Osteoblast (primary cell): Measurements from ENCODE around the gene FHIT. TPM values are rescaled to one million over a fixed set of nuclear protein-coding genes. Genes with fewer than 3 reads are reported as not detected.

ENCODE experiments used
- DNase-seq: peaks from one replicate; pipeline ENCODE4 v3.0.0; 2011; ENCODE audit warnings: low spot score, mixed read lengths; ENCODE audit not compliant: insufficient read length; ENCODE audit errors: missing footprints
- H2AFZ ChIP-seq: 2 replicates; pipeline ENCODE4 v1.6.0; 2011; ENCODE audit warnings: mild to moderate bottlenecking, low read length
- H3K27ac ChIP-seq: 2 replicates; pipeline ENCODE4 v1.5.1; 2011; ENCODE audit warnings: mild to moderate bottlenecking, low read depth, low read length, moderate library complexity
- H3K27me3 ChIP-seq: 2 replicates; pipeline ENCODE4 v1.6.0; 2012; ENCODE audit warnings: mild to moderate bottlenecking, control low read depth, inconsistent platforms, low read length, moderate library complexity; ENCODE audit not compliant: insufficient read depth
- H3K36me3 ChIP-seq: 2 replicates; pipeline ENCODE4 v1.5.1; 2011; ENCODE audit warnings: mild to moderate bottlenecking, low read length, control low read depth, moderate library complexity; ENCODE audit not compliant: insufficient read depth
- H3K4me1 ChIP-seq: 2 replicates; pipeline ENCODE4 v1.5.1; 2011; ENCODE audit warnings: mild to moderate bottlenecking, low read length, control low read depth, moderate library complexity; ENCODE audit not compliant: insufficient read depth
- H3K4me2 ChIP-seq: 2 replicates; pipeline ENCODE4 v1.6.0; 2011; ENCODE audit warnings: mild to moderate bottlenecking, low read length; ENCODE audit not compliant: insufficient read depth
- H3K4me3 ChIP-seq: fragments of 200-600 bp; sonication (generic); 3 replicates; pipeline ENCODE4 v1.5.1; 2012; ENCODE audit warnings: mild to moderate bottlenecking, low read length, inconsistent platforms; ENCODE audit not compliant: insufficient read depth
- H3K79me2 ChIP-seq: 2 replicates; pipeline ENCODE4 v1.6.0; 2012; ENCODE audit warnings: mild to moderate bottlenecking, low read length, control low read depth, inconsistent platforms; ENCODE audit not compliant: insufficient read depth
- H3K9me3 ChIP-seq: 2 replicates; pipeline ENCODE4 v1.5.1; 2011; ENCODE audit warnings: low read depth, low read length, control low read depth
- H4K20me1 ChIP-seq: 2 replicates; pipeline ENCODE4 v1.6.0; 2012; ENCODE audit warnings: mild to moderate bottlenecking, low read length, control low read depth; ENCODE audit not compliant: insufficient read depth
- CTCF ChIP-seq: IDR thresholded peaks from 2 replicates; pipeline ENCODE4 v1.5.1; 2011; ENCODE audit warnings: mild to moderate bottlenecking, low read depth, low read length, moderate library complexity; ENCODE audit errors: extremely low read depth
- total RNA-seq: library from RNA; depleted of rRNA; stranded (reverse); fragments of >200 nt; gene quantifications from 2 replicates; pipeline ENCODE4 v1.2.3, GENCODE V29; 2012

FHIT gene
- total RNA-seq, 1 donor, result 3.3 TPM

GRCh38 chr3:60095516-60095915, 1155.7 kb downstream of the FHIT start:
- H3K27me3 ChIP-seq, result no peaks in the 10 kb centered on the region
- TF ChIP-seq CTCF, result no peak
- no peaks in the 10 kb centered on the region for H3K36me3 ChIP-seq
- H3K4me3 ChIP-seq, result no peak overlapping the region
- no peak overlapping the region for H3K27ac ChIP-seq
- DNase-seq, result no peak
- no peak overlapping the region for H2AFZ ChIP-seq
- H3K4me2 ChIP-seq, result no peak overlapping the region
- no peaks in the 10 kb centered on the region for H3K4me1 ChIP-seq
- H4K20me1 ChIP-seq, result no peaks in the 10 kb centered on the region
- no peaks in the 10 kb centered on the region for H3K9me3 ChIP-seq
- no peaks in the 10 kb centered on the region for H3K79me2 ChIP-seq

- Histone ChIP-seq H3K27me3 (no peaks in the 10 kb centered on the region), H3K79me2 (no peaks in the 10 kb centered on the region), H3K4me1 (no peaks in the 10 kb centered on the region), H3K4me2 (no peak overlapping the region), H3K36me3 (no peaks in the 10 kb centered on the region), H4K20me1 (no peaks in the 10 kb centered on the region), H3K4me3 (no peak overlapping the region), H3K9me3 (no peaks in the 10 kb centered on the region), H2AFZ (no peak overlapping the region), H3K27ac (no peak overlapping the region)
- DNase-seq, result no peak
- TF ChIP-seq CTCF, result no peak
Measured at GRCh38 chr3:60094392-60094947, 1156.8 kb downstream of the FHIT start.

- no peak overlapping the region for H2AFZ ChIP-seq
- no peaks in the 10 kb centered on the region for H3K79me2 ChIP-seq
- no peaks in the 10 kb centered on the region for H4K20me1 ChIP-seq
- TF ChIP-seq CTCF, result no peak
- DNase-seq, result no peak
- H3K9me3 ChIP-seq, result no peaks in the 10 kb centered on the region
- no peaks in the 10 kb centered on the region for H3K4me1 ChIP-seq
- no peaks in the 10 kb centered on the region for H3K27me3 ChIP-seq
- no peak overlapping the region for H3K4me3 ChIP-seq
- H3K27ac ChIP-seq, result no peak overlapping the region
- H3K4me2 ChIP-seq, result no peak overlapping the region
- H3K36me3 ChIP-seq, result no peaks in the 10 kb centered on the region
Measured at GRCh38 chr3:60090548-60090947, 1160.7 kb downstream of the FHIT start.

DNA sequence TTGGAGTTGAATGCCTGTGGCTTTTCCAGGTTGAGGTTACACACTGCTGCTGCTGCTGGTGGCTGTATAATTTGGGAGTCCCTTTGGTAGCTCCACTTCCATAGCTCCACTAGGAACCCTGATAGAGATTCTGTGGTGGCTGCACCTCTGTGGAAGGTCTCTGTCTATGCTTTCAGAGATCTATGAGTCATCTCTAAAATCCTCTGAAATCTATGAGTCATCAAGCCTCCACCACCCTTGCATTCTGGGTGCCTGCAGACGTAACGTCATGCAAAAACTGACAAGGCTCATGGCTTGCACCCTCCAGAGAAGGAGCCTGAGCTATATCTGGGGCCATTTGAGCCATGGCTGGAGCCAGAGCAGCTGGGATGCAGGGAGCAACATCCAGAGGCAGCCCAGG, 1164.4 kb downstream of the FHIT start:
- Histone ChIP-seq H3K36me3 (no peaks in the 10 kb centered on the region), H2AFZ (no peak overlapping the region), H3K27me3 (no peaks in the 10 kb centered on the region), H3K27ac (no peak overlapping the region), H3K9me3 (no peaks in the 10 kb centered on the region), H3K4me2 (no peak overlapping the region), H4K20me1 (no peaks in the 10 kb centered on the region), H3K4me1 (no peaks in the 10 kb centered on the region), H3K79me2 (no peaks in the 10 kb centered on the region), H3K4me3 (no peak overlapping the region)
- DNase-seq, result no peak
- no peak for TF ChIP-seq CTCF
